ENCODE data around the gene TMEM186. TPM values are rescaled to one million over a fixed set of nuclear protein-coding genes. Genes with fewer than 3 reads are reported as not detected.

TMEM186 gene
- total and polyA plus RNA-seq, 9 of the 15 experiments (the other 6 are each of a cell fraction or from before 2014, with no cell fraction given), result 10.1 to 33.4 (median 16.4) TPM

DNA sequence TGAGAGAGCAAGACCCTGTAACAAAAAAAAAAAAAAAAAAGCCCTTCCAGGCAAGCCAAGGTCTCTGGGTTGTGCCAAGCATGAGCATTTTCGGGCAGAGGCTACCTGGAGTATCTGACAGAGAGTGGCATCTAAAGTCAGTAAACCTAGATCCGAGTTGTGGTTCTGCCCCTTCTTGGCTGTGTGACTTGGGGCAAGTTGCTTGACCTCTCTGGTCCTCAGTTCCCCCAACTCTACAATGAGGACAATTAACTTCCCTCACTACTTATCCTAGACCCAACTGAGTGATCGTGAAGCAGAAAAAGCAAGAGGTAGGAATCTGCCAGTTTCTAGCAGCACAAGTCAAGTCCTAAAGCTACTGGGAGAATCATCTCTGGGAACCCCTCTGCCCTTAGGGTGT is 34.4 kb downstream of the TMEM186 start:
- Histone ChIP-seq H3K9me3 (replicated peaks; ENCODE audit: control insufficient read depth, insufficient read depth, low read depth, low read length) (no peaks in the 10 kb centered on the region), H3K27me3 (ENCODE audit: control insufficient read depth in 2 of 2, insufficient read depth in 2 of 2, low read length in 2 of 2) (peaks cover 32 to 68% of the 10 kb centered on the region in 2 experiments; a peak in 4 of 5 replicates), H3K4me3 (no peak overlapping the region), H3K4me2 (ENCODE audit: insufficient read depth, low read length) (no peak overlapping the region), H3K79me2 (ENCODE audit: control insufficient read depth, insufficient read depth, low read length) (no peaks in the 10 kb centered on the region), H3K9ac (ENCODE audit: insufficient read depth in 1 of 2, low read depth in 2 of 2, low read length in 2 of 2) (no peak overlapping the region), H3K4me1 (replicated peaks in 1 of 2; ENCODE audit: control insufficient read depth in 2 of 2, insufficient read depth in 2 of 2, low read length in 2 of 2) (no peaks in the 10 kb centered on the region), H2AFZ (ENCODE audit: low read depth, low read length) (no peak overlapping the region), H3K9me1 (ENCODE audit: control insufficient read depth, insufficient read depth, low read length) (no peaks in the 10 kb centered on the region), H4K20me1 (replicated peaks; ENCODE audit: control insufficient read depth, insufficient read depth, low read length) (peaks cover 6% of the 10 kb centered on the region), H3K36me3 (ENCODE audit: control insufficient read depth, insufficient read depth, low read length) (no peaks in the 10 kb centered on the region), H3K27ac (ENCODE audit: extremely low read depth, low read depth, low read length) (no peak overlapping the region)
- TF ChIP-seq ZFP36 (IDR thresholded peaks at IDR 0.05; ENCODE audit: low read depth, low read length, partially characterized antibody) (peak; percentile 82), THRAP3 (IDR thresholded peaks at IDR 0.05; ENCODE audit: borderline replicate concordance) (no peak), ADNP (tag; IDR thresholded peaks at IDR 0.05) (no peak), MCM2 (IDR thresholded peaks at IDR 0.05; ENCODE audit: low read depth) (no peak), BCOR (IDR thresholded peaks at IDR 0.05) (peak; percentile 54; the same call in 1 of the 2 replicates), RBM25 (IDR thresholded peaks at IDR 0.05; ENCODE audit: low read depth, low read length, severe bottlenecking) (peak; percentile 89), SMAD1 (IDR thresholded peaks at IDR 0.05; ENCODE audit: low read depth, low read length, partially characterized antibody) (no peak), TSHZ1 (CRISPR knock-in tag; IDR thresholded peaks at IDR 0.05) (no peak), KDM1A (IDR thresholded peaks at IDR 0.05) (peak in 1 of 2 experiments; percentile 44; a peak in 1 of 4 replicates)
- TF ChIP-seq, protein P1, sequence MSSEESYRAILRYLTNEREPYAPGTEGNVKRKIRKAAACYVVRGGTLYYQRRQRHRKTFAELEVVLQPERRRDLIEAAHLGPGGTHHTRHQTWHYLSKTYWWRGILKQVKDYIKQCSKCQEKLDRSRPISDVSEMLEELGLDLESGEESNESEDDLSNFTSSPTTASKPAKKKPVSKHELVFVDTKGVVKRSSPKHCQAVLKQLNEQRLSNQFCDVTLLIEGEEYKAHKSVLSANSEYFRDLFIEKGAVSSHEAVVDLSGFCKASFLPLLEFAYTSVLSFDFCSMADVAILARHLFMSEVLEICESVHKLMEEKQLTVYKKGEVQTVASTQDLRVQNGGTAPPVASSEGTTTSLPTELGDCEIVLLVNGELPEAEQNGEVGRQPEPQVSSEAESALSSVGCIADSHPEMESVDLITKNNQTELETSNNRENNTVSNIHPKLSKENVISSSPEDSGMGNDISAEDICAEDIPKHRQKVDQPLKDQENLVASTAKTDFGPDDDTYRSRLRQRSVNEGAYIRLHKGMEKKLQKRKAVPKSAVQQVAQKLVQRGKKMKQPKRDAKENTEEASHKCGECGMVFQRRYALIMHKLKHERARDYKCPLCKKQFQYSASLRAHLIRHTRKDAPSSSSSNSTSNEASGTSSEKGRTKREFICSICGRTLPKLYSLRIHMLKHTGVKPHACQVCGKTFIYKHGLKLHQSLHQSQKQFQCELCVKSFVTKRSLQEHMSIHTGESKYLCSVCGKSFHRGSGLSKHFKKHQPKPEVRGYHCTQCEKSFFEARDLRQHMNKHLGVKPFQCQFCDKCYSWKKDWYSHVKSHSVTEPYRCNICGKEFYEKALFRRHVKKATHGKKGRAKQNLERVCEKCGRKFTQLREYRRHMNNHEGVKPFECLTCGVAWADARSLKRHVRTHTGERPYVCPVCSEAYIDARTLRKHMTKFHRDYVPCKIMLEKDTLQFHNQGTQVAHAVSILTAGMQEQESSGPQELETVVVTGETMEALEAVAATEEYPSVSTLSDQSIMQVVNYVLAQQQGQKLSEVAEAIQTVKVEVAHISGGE (CRISPR knock-in tag; IDR thresholded peaks at IDR 0.05), result no peak
- TF ChIP-seq, protein P2, sequence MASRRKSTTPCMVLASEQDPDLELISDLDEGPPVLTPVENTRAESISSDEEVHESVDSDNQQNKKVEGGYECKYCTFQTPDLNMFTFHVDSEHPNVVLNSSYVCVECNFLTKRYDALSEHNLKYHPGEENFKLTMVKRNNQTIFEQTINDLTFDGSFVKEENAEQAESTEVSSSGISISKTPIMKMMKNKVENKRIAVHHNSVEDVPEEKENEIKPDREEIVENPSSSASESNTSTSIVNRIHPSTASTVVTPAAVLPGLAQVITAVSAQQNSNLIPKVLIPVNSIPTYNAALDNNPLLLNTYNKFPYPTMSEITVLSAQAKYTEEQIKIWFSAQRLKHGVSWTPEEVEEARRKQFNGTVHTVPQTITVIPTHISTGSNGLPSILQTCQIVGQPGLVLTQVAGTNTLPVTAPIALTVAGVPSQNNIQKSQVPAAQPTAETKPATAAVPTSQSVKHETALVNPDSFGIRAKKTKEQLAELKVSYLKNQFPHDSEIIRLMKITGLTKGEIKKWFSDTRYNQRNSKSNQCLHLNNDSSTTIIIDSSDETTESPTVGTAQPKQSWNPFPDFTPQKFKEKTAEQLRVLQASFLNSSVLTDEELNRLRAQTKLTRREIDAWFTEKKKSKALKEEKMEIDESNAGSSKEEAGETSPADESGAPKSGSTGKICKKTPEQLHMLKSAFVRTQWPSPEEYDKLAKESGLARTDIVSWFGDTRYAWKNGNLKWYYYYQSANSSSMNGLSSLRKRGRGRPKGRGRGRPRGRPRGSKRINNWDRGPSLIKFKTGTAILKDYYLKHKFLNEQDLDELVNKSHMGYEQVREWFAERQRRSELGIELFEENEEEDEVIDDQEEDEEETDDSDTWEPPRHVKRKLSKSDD (conservative IDR thresholded peaks at IDR 0.05; ENCODE audit: low read length), result no peak
- POLR2A ChIA-PET, result no interaction called here
- CTCF ChIA-PET (ENCODE audit: low intra/inter-chr PET ratio), result no interaction called here
- ATAC-seq (no peak), DNase-seq (ENCODE audit: extremely low read depth in 1 of 4, low spot score in 3 of 4) (no peak), FAIRE-seq (no peak)
- in situ Hi-C loops (cut with MboI), result no loop called here
- no TSS peak for BruUV-seq (replicated peaks)
- 6% methylated on average over 3 of the region's 3 CpGs for WGBS (ENCODE audit: insufficient coverage, low coverage, missing lambda C conversion rate)
- intact Hi-C loops (cut with micrococcal nuclease), result no loop called here

All from K562 (cell line).